ENCODE results near the gene C11orf16. TPM values are rescaled to one million over a fixed set of nuclear protein-coding genes. Genes with fewer than 3 reads are reported as not detected.

Gene C11orf16
- total RNA-seq, 1 experiment from 2014 or later, result not detected

DNA sequence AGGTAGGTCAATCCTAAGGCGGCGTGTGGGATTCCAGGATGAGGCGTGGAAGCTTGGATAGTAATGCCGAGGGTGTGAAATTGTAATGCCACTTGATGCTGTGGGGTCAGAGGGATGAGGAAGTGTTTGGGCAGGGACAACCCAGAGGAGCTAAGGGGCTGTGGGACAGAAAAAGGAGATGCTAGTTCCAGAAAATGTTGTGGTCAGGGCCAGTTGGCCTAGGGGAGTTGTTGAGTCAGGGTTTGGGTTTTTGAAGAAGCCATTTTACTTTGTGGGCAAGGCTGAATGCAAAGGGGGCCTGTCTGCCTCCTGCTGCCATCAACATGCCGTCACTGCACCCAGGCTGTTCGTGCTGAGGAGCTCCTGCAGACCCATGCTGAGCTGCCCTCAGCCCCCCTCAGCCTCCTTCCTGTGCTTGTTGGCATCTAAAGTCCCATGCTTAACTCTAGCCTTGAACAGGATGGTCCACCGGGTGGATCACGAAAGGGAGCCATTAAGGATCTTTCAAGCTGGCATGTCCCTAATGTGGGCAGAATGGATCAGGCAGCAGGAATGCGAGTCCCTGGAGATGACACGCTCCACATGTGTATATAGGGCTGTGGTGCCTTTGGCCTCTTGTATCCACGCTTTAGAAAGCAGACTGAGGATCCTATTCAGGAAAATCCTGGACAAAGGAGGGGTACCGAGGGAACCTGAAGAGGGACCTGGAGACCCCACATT, 2.1 kb downstream of the C11orf16 start:
- DNase-seq (no peak), ATAC-seq (no peak)
- Histone ChIP-seq H3K27ac (ENCODE audit: low read length) (no peak overlapping the region), H3K4me1 (ENCODE audit: insufficient read depth, low read length) (peaks cover 7% of the 10 kb centered on the region; the same call in 1 of the 2 replicates), H3K9ac (ENCODE audit: low read length) (no peak overlapping the region), H2AFZ (ENCODE audit: low read length) (no peak overlapping the region), H3K4me3 (ENCODE audit: low read length) (no peak overlapping the region), H4K20me1 (ENCODE audit: low read length) (no peaks in the 10 kb centered on the region), H3K36me3 (ENCODE audit: low read depth, low read length) (no peaks in the 10 kb centered on the region), H3K9me3 (ENCODE audit: low read length) (no peaks in the 10 kb centered on the region), H3F3A (ENCODE audit: low read length, unreplicated experiment) (no peaks in the 10 kb centered on the region), H3K4me2 (ENCODE audit: low read length) (no peak overlapping the region), H3K79me2 (ENCODE audit: low read length) (no peaks in the 10 kb centered on the region), H3K27me3 (ENCODE audit: low read length) (no peaks in the 10 kb centered on the region), H3K9me2 (replicated peaks; ENCODE audit: low read length) (no peaks in the 10 kb centered on the region)
- intact Hi-C loops (cut with micrococcal nuclease), result no loop called here
- TF ChIP-seq, protein P1, sequence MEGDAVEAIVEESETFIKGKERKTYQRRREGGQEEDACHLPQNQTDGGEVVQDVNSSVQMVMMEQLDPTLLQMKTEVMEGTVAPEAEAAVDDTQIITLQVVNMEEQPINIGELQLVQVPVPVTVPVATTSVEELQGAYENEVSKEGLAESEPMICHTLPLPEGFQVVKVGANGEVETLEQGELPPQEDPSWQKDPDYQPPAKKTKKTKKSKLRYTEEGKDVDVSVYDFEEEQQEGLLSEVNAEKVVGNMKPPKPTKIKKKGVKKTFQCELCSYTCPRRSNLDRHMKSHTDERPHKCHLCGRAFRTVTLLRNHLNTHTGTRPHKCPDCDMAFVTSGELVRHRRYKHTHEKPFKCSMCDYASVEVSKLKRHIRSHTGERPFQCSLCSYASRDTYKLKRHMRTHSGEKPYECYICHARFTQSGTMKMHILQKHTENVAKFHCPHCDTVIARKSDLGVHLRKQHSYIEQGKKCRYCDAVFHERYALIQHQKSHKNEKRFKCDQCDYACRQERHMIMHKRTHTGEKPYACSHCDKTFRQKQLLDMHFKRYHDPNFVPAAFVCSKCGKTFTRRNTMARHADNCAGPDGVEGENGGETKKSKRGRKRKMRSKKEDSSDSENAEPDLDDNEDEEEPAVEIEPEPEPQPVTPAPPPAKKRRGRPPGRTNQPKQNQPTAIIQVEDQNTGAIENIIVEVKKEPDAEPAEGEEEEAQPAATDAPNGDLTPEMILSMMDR (conservative IDR thresholded peaks at IDR 0.05; ENCODE audit: low read depth, low read length), result no peak
- TF ChIP-seq EZH2phosphoT487 (IDR thresholded peaks at IDR 0.05; ENCODE audit: borderline replicate concordance, low read length) (no peak), EZH2 (IDR thresholded peaks at IDR 0.05; ENCODE audit: low read length, unreplicated experiment) (no peak)
- POLR2A ChIA-PET (ENCODE audit: unreplicated experiment), result no interaction called here
- no TSS peak for BruUV-seq (replicated peaks)
- CTCF ChIA-PET, result no interaction called here

DNA sequence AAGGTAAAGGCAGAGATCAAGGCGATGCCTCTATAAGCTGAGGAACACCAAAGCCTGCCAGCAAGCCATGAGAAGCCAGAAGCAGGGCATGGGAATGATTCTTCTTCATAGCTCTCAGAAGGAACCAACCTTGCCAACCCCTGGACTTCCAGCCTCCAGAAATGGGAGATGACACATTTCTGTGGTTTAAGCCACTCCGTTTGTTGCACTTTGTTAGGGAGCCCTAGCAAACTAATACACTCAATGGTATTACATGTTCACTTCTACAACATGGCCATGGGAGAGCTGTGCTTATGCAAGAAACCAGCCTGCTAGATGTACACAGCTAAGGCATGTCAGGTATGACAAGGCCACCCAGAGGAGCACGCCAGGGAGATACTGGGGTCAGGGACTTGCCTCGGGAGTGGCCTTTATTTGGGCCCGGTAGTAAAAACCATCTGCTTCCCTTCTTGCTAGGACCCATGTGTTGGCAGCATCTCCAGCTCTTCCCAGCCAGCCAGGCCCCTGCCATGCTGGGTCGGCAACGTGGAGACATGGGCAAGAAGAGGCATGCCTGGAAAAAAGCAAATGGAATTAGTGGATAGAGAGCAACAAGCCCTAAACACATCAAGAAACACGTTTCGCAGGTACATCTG, 3.6 kb downstream of the C11orf16 start:
- no peaks in the 10 kb centered on the region for H3K4me1 ChIP-seq (ENCODE audit: insufficient read depth, low read length)
- POLR2A ChIA-PET (ENCODE audit: unreplicated experiment), result interaction anchor here (0.6 kb wide), 1 partner anchor 455 kb away, joined by 3 read pairs; the partner anchor contains the start of gene IPO7
- TF ChIP-seq EZH2 (IDR thresholded peaks at IDR 0.05; ENCODE audit: low read length, unreplicated experiment), result no peak
- TF ChIP-seq, protein P1 (conservative IDR thresholded peaks at IDR 0.05; ENCODE audit: low read depth, low read length), result no peak
- TF ChIP-seq EZH2phosphoT487 (IDR thresholded peaks at IDR 0.05; ENCODE audit: borderline replicate concordance, low read length), result no peak
- no peak overlapping the region for H3K4me2 ChIP-seq (ENCODE audit: low read length)
- no peaks in the 10 kb centered on the region for H3K79me2 ChIP-seq (ENCODE audit: low read length)
- no TSS peak for BruUV-seq (replicated peaks)
- H3K9me2 ChIP-seq (replicated peaks; ENCODE audit: low read length), result no peaks in the 10 kb centered on the region
- H3K27me3 ChIP-seq (ENCODE audit: low read length), result no peaks in the 10 kb centered on the region
- no peak overlapping the region for H3K27ac ChIP-seq (ENCODE audit: low read length)
- no peaks in the 10 kb centered on the region for H3K36me3 ChIP-seq (ENCODE audit: low read depth, low read length)
- CTCF ChIA-PET, result no interaction called here
- H3K9me3 ChIP-seq (ENCODE audit: low read length), result no peaks in the 10 kb centered on the region
- no peak overlapping the region for H2AFZ ChIP-seq (ENCODE audit: low read length)
- H3F3A ChIP-seq (ENCODE audit: low read length, unreplicated experiment), result no peaks in the 10 kb centered on the region
- ATAC-seq (no peak), DNase-seq (no peak)
- no peaks in the 10 kb centered on the region for H4K20me1 ChIP-seq (ENCODE audit: low read length)
- H3K9ac ChIP-seq (ENCODE audit: low read length), result no peak overlapping the region
- no peak overlapping the region for H3K4me3 ChIP-seq (ENCODE audit: low read length)
- intact Hi-C loops (cut with micrococcal nuclease), result no loop called here

DNA sequence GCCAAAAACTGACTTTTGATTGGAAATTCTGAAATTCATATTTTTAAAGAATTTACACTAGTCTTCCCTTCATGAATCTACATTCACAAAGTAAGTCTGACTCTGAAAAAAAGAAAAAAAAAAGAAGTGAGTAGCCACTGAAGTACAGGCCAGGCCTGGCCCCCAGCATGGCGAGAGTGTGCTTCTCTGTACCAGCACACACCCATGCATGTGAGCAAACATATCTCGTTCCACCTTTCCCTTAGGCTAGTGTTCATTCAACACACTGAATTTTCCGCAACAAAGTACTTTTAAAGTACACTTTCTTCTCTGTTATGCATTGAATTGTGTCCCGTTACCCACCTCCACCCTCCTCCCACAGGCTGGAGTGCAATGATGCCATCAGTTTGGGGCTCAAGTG, 4.5 kb downstream of the C11orf16 start:
- H3F3A ChIP-seq (ENCODE audit: low read length, unreplicated experiment), result no peaks in the 10 kb centered on the region
- no peaks in the 10 kb centered on the region for H3K4me1 ChIP-seq (ENCODE audit: insufficient read depth, low read length)
- CTCF ChIA-PET, result no interaction called here
- DNase-seq (no peak), ATAC-seq (no peak)
- H3K79me2 ChIP-seq (ENCODE audit: low read length), result no peaks in the 10 kb centered on the region
- no peaks in the 10 kb centered on the region for H3K9me2 ChIP-seq (replicated peaks; ENCODE audit: low read length)
- H4K20me1 ChIP-seq (ENCODE audit: low read length), result no peaks in the 10 kb centered on the region
- POLR2A ChIA-PET (ENCODE audit: unreplicated experiment), result no interaction called here
- intact Hi-C loops (cut with micrococcal nuclease), result no loop called here
- H3K9me3 ChIP-seq (ENCODE audit: low read length), result no peaks in the 10 kb centered on the region
- H3K36me3 ChIP-seq (ENCODE audit: low read depth, low read length), result no peaks in the 10 kb centered on the region
- no peak overlapping the region for H3K4me2 ChIP-seq (ENCODE audit: low read length)
- no peak overlapping the region for H2AFZ ChIP-seq (ENCODE audit: low read length)
- H3K4me3 ChIP-seq (ENCODE audit: low read length), result no peak overlapping the region
- H3K27ac ChIP-seq (ENCODE audit: low read length), result no peak overlapping the region
- no peak overlapping the region for H3K9ac ChIP-seq (ENCODE audit: low read length)
- BruUV-seq (replicated peaks), result no TSS peak
- TF ChIP-seq, protein P1 (conservative IDR thresholded peaks at IDR 0.05; ENCODE audit: low read depth, low read length), result no peak
- TF ChIP-seq EZH2phosphoT487 (IDR thresholded peaks at IDR 0.05; ENCODE audit: borderline replicate concordance, low read length) (no peak), EZH2 (IDR thresholded peaks at IDR 0.05; ENCODE audit: low read length, unreplicated experiment) (no peak)
- H3K27me3 ChIP-seq (ENCODE audit: low read length), result no peaks in the 10 kb centered on the region
